Fibroblast of villous mesenchyme (primary cell): ENCODE measurements around the gene GOLGA6B. TPM values are rescaled to one million over a fixed set of nuclear protein-coding genes. Genes with fewer than 3 reads are reported as not detected.

Experiments
- DNase-seq: peaks from one replicate; pipeline ENCODE4 v3.0.0-alpha.2; 2010; ENCODE audit warnings: low read depth
- H3K4me3 ChIP-seq: 2 replicates; pipeline ENCODE4 v1.5.1; 2011; ENCODE audit warnings: low read depth, mild to moderate bottlenecking, low read length
- CTCF ChIP-seq: IDR thresholded peaks from 2 replicates; pipeline ENCODE4 v1.5.1; 2012; ENCODE audit warnings: low read depth, mild to moderate bottlenecking, low read length; ENCODE audit not compliant: insufficient read depth
- total RNA-seq: library from RNA; depleted of rRNA; stranded (reverse); fragments of >200 nt; gene quantifications from 2 replicates; pipeline ENCODE4 v1.2.3, GENCODE V29; 2012

The GOLGA6B gene
- total RNA-seq, 1 donor, result not detected

GRCh38 chr15:72670656-72671352, 16.3 kb downstream of the GOLGA6B start:
- peak; percentile 77 for TF ChIP-seq CTCF
- H3K4me3 ChIP-seq, result peak overlapping the region; percentile 36
- peak; percentile 54 for DNase-seq

- no peak overlapping the region for H3K4me3 ChIP-seq
- peak; percentile 14 for TF ChIP-seq CTCF
- DNase-seq, result no peak
Observed at GRCh38 chr15:72671525-72671924, 17.0 kb downstream of the GOLGA6B start.

- H3K4me3 ChIP-seq, result no peak overlapping the region
- TF ChIP-seq CTCF, result no peak
- no peak for DNase-seq
Observed at GRCh38 chr15:72676838-72677237, 22.3 kb downstream of the GOLGA6B start.

- TF ChIP-seq CTCF, result no peak
- no peak for DNase-seq
- H3K4me3 ChIP-seq, result no peak overlapping the region
Observed at GRCh38 chr15:72680931-72681330, 26.4 kb downstream of the GOLGA6B start.

- DNase-seq, result no peak
- TF ChIP-seq CTCF, result no peak
- no peak overlapping the region for H3K4me3 ChIP-seq
Observed at GRCh38 chr15:72682772-72683171, 28.3 kb downstream of the GOLGA6B start.

GRCh38 chr15:72685301-72685924, 30.9 kb downstream of the GOLGA6B start:
- DNase-seq, result peak; percentile 7
- no peak for TF ChIP-seq CTCF
- H3K4me3 ChIP-seq, result peak overlapping the region; percentile 77
